GM12878 (cell line): Measurements from ENCODE around the gene GRAMD1B. TPM values are rescaled to one million over a fixed set of nuclear protein-coding genes. Genes with fewer than 3 reads are reported as not detected.

Source experiments
- ATAC-seq: fragments of 200-7000 bp; cut with Tn5 transposase; 3 replicates; pipeline ENCODE4 v1.9.1; 2020; ENCODE audit warnings: mild to moderate bottlenecking, moderate library complexity
- BruUV-seq: library from RNA; stranded (reverse); fragments of 400-500 nt; replicated peaks from 2 replicates; lab custom pipeline; 2021; lab: Mats Ljungman, UMichigan
- CTCF ChIA-PET: fragments of 300-600 bp; sonication (Branson Sonifier 250); formaldehyde crosslinking; extraction: SDS; loops from one replicate; lab custom pipeline; 2021; ENCODE audit warnings: inconsistent platforms; lab: Yijun Ruan, JAX
- POLR2A ChIA-PET: fragments of 350-600 bp; formaldehyde crosslinking; extraction: SDS; loops from one replicate; lab custom pipeline; 2021; ENCODE audit warnings: inconsistent platforms; lab: Charles Lee
- RAD21 ChIA-PET: fragments of 300-600 bp; sonication (Branson Sonifier 250); formaldehyde crosslinking; loops from one replicate; lab custom pipeline; 2023; ENCODE audit warnings: antibody characterized with exemption; ENCODE audit not compliant: unreplicated experiment; lab: Charles Lee
- SMC1A ChIA-PET: fragments of 300-600 bp; sonication (Branson Sonifier 250); formaldehyde crosslinking; loops from one replicate; lab custom pipeline; 2023; ENCODE audit not compliant: unreplicated experiment, uncharacterized antibody; lab: Charles Lee
- DNase-seq: peaks from one replicate; pipeline ENCODE4 v3.0.0-alpha.2; 2011; ENCODE audit warnings: low read depth, low spot score
- FAIRE-seq: peaks from 3 replicates; lab custom pipeline; 2011; peaks lifted over from hg19 to GRCh38; lab: Jason Lieb, UNC
- H2AFZ ChIP-seq: 2 replicates; pipeline ENCODE4 v1.6.0; 2011; ENCODE audit warnings: low read depth, low read length, control low read depth; ENCODE audit not compliant: control insufficient read depth
- H3K27ac ChIP-seq: 2 replicates; pipeline ENCODE4 v1.5.1; 2011; ENCODE audit warnings: control low read depth; ENCODE audit not compliant: control insufficient read depth, insufficient read depth
- H3K27me3 ChIP-seq, 2 experiments: replicated peaks in 1 of 2; 2 replicates each; pipeline versions ENCODE4 v1.6.0 to v1.6.1; 2011; ENCODE audit warnings: low read length in 1 of 2; ENCODE audit not compliant: control insufficient read depth in 2 of 2, insufficient read depth in 2 of 2
- H3K36me3 ChIP-seq, 2 experiments: 2 replicates each; pipeline ENCODE4 v1.5.1; 2011; ENCODE audit warnings: low read length in 1 of 2; ENCODE audit not compliant: control insufficient read depth in 2 of 2, insufficient read depth in 2 of 2
- H3K4me1 ChIP-seq: 2 replicates; pipeline ENCODE4 v1.6.1; 2011; ENCODE audit warnings: mild to moderate bottlenecking, low read length, moderate library complexity, mixed read lengths; ENCODE audit not compliant: control insufficient read depth, insufficient read depth
- H3K4me2 ChIP-seq: 2 replicates; pipeline ENCODE4 v1.6.0; 2011; ENCODE audit warnings: control low read depth; ENCODE audit not compliant: control insufficient read depth, insufficient read depth
- H3K4me3 ChIP-seq: fragments of 200-600 bp; sonication (generic); 2 replicates; pipeline ENCODE4 v1.5.1; 2016
- H3K79me2 ChIP-seq: 2 replicates; pipeline ENCODE4 v1.6.0; 2011; ENCODE audit warnings: low read length; ENCODE audit not compliant: control insufficient read depth, insufficient read depth
- H3K9ac ChIP-seq: 2 replicates; pipeline ENCODE4 v1.8.0; 2011; ENCODE audit warnings: low read length, control low read depth, mixed read lengths; ENCODE audit not compliant: control insufficient read depth, insufficient read depth
- H3K9me3 ChIP-seq: replicated peaks from 3 replicates; pipeline ENCODE4 v1.5.1; 2011; ENCODE audit warnings: mild to moderate bottlenecking, low read length; ENCODE audit not compliant: control insufficient read depth, insufficient read depth
- H4K20me1 ChIP-seq: 2 replicates; pipeline ENCODE4 v1.6.0; 2011; ENCODE audit not compliant: control insufficient read depth, insufficient read depth
- CBFB ChIP-seq: IDR thresholded peaks from 2 replicates; pipeline ENCODE4 v1.6.1; 2016; ENCODE audit warnings: antibody characterized with exemption, low read depth
- CBX5 ChIP-seq: sonication (generic); IDR thresholded peaks from 2 replicates; pipeline ENCODE4 v1.6.1; 2016; ENCODE audit warnings: low read depth, moderate library complexity, mild to moderate bottlenecking, inconsistent platforms
- E2F4 ChIP-seq: IDR thresholded peaks from 2 replicates; pipeline ENCODE4 v1.6.1; 2012; ENCODE audit warnings: low read depth, low read length, improper control_type of control experiment
- E4F1 ChIP-seq: fragments of 450-650 bp; IDR thresholded peaks from 2 replicates; pipeline ENCODE4 v1.6.1; 2018; ENCODE audit warnings: borderline replicate concordance, mild to moderate bottlenecking; ENCODE audit not compliant: partially characterized antibody
- FOXM1 ChIP-seq: IDR thresholded peaks from 2 replicates; pipeline ENCODE4 v1.6.1; 2012; ENCODE audit warnings: low read depth, mild to moderate bottlenecking, inconsistent platforms, low read length, moderate library complexity
- JUNB ChIP-seq: IDR thresholded peaks from 2 replicates; pipeline ENCODE4 v1.6.1; 2016; ENCODE audit warnings: antibody characterized with exemption, mild to moderate bottlenecking
- KLF5 ChIP-seq: fragments of 450-650 bp; IDR thresholded peaks from 2 replicates; pipeline ENCODE4 v1.6.1; 2014; ENCODE audit warnings: mild to moderate bottlenecking; ENCODE audit not compliant: partially characterized antibody
- MEF2A ChIP-seq: IDR thresholded peaks from 2 replicates; pipeline ENCODE4 v1.6.1; 2011; ENCODE audit warnings: low read depth, mild to moderate bottlenecking, low read length, moderate library complexity; ENCODE audit not compliant: insufficient read depth
- MTA2 ChIP-seq: fragments of 450-650 bp; IDR thresholded peaks from 2 replicates; pipeline ENCODE4 v1.6.1; 2016; ENCODE audit warnings: low read depth, mild to moderate bottlenecking, moderate library complexity
- NR2C1 ChIP-seq: fragments of 450-650 bp; IDR thresholded peaks from 2 replicates; pipeline ENCODE4 v1.6.1; 2017; ENCODE audit warnings: antibody characterized with exemption, mild to moderate bottlenecking, moderate library complexity
- POLR2AphosphoS5 ChIP-seq: IDR thresholded peaks from 2 replicates; pipeline ENCODE4 v1.6.1; 2011; ENCODE audit warnings: mild to moderate bottlenecking, low read length, inconsistent platforms
- RBBP5 ChIP-seq: fragments of 200-600 bp; sonication (generic); conservative IDR thresholded peaks from 2 replicates; pipeline ENCODE4 v1.6.1; 2016
- SREBF1 ChIP-seq: IDR thresholded peaks from 2 replicates; pipeline ENCODE4 v1.6.1; 2012; ENCODE audit warnings: mild to moderate bottlenecking, low read length
- TARDBP ChIP-seq: IDR thresholded peaks from 2 replicates; pipeline ENCODE4 v1.6.1; 2016; ENCODE audit warnings: borderline replicate concordance
- ZBTB33 ChIP-seq: fragments of 450-650 bp; IDR thresholded peaks from 2 replicates; pipeline ENCODE4 v1.6.1; 2017; ENCODE audit warnings: mild to moderate bottlenecking
- ZNF384 ChIP-seq: IDR thresholded peaks from 2 replicates; pipeline ENCODE4 v1.6.1; 2012; ENCODE audit warnings: low read depth, mild to moderate bottlenecking, low read length, improper control_type of control experiment, borderline replicate concordance
- in situ Hi-C: fragments of 300-500 bp; cut with MboI; formaldehyde crosslinking; loops from 9 replicates; pipeline ENCODE4 v1.14.3; 2018; ENCODE audit warnings: mixed read lengths
- intact Hi-C: fragments of 100-400 bp; cut with micrococcal nuclease; formaldehyde crosslinking; loops from one replicate; pipeline ENCODE4 v1.14.2; 2022; ENCODE audit not compliant: unreplicated experiment
- polyA plus RNA-seq, 11 experiments: library from polyadenylated mRNA; depleted of rRNA in 4 of 11; unstranded in 6 of 11; stranded (reverse) in 5 of 11; fragments of >200 nt; fragmentation: Nextera tagmentation in 4 of 11; fragmentation: Illumina TruSeq in 1 of 11; extraction: Ambion mirVana in 4 of 11; extraction: Trizol in 1 of 11; gene quantifications; 1 replicate in 1 of 11; 2 replicates in 10 of 11; pipeline versions ENCODE4 v1.2.1 to v1.2.3, GENCODE V29; 2011 to 2016; ENCODE audit warnings: inconsistent platforms in 2 of 11, missing spikeins in 2 of 11, low read depth in 1 of 11
- total RNA-seq, 4 experiments: library from RNA; depleted of rRNA in 3 of 4; stranded (reverse); fragments of >200 nt in 3 of 4; fragmentation: Illumina TruSeq in 1 of 4; extraction: Trizol in 1 of 4; gene quantifications; 2 replicates each; pipeline versions ENCODE4 v1.2.1 to v1.2.3, GENCODE V29; 2013 to 2021

GRAMD1B gene
- total and polyA plus RNA-seq, 10 of the 15 experiments (the other 5 are each of a cell fraction or from before 2014, with no cell fraction given), result 1.9 to 49.1 (median 26.9) TPM

GRCh38 chr11:123454796-123455195, 24.7 kb downstream of the GRAMD1B start:
- no peak for DNase-seq
- CTCF ChIA-PET, result interaction anchor here (0.9 to 1.7 kb wide), 3 partner anchors 24 to 47 kb away, joined by 3 to 7 read pairs (median 5); no protein-coding TSS in a partner anchor
- H3K4me1 ChIP-seq, result peaks cover 42% of the 10 kb centered on the region
- no peak for ATAC-seq
- no peaks in the 10 kb centered on the region; a peak in 2 of 4 replicates for H3K36me3 ChIP-seq
- no peak overlapping the region for H3K27ac ChIP-seq
- FAIRE-seq, result no peak
- no peaks in the 10 kb centered on the region for H3K27me3 ChIP-seq
- TF ChIP-seq TARDBP (no peak), RBBP5 (no peak), SREBF1 (no peak), ZBTB33 (no peak), MEF2A (no peak), FOXM1 (no peak), E2F4 (no peak), E4F1 (no peak), CBFB (no peak), JUNB (no peak), CBX5 (no peak), KLF5 (no peak), POLR2AphosphoS5 (no peak), MTA2 (no peak), ZNF384 (no peak), NR2C1 (no peak)
- TF ChIP-seq, all 136 proteins: peak for 0
- in situ Hi-C loops, result no loop called here
- ChIA-PET RAD21 (no interaction called here), POLR2A (no interaction called here), SMC1A (interaction anchor here (1.2 to 1.3 kb wide), 3 partner anchors 9 to 92 kb away, joined by 3 read pairs; no protein-coding TSS in a partner anchor)
- intact Hi-C loops, result no loop called here
- no TSS peak for BruUV-seq
- Histone ChIP-seq H3K9me3 (no peaks in the 10 kb centered on the region), H3K9ac (no peak overlapping the region), H3K4me2 (no peak overlapping the region), H3K4me3 (no peak overlapping the region), H4K20me1 (no peaks in the 10 kb centered on the region), H3K79me2 (no peaks in the 10 kb centered on the region; the same call in 1 of the 2 replicates), H2AFZ (no peak overlapping the region)
